Measurements from ENCODE around the gene ARSI.

- no peak for TF ChIP-seq POLR2A (IDR thresholded peaks at IDR 0.05; ENCODE audit: low read depth, low read length)
- TF ChIP-seq, protein P1, sequence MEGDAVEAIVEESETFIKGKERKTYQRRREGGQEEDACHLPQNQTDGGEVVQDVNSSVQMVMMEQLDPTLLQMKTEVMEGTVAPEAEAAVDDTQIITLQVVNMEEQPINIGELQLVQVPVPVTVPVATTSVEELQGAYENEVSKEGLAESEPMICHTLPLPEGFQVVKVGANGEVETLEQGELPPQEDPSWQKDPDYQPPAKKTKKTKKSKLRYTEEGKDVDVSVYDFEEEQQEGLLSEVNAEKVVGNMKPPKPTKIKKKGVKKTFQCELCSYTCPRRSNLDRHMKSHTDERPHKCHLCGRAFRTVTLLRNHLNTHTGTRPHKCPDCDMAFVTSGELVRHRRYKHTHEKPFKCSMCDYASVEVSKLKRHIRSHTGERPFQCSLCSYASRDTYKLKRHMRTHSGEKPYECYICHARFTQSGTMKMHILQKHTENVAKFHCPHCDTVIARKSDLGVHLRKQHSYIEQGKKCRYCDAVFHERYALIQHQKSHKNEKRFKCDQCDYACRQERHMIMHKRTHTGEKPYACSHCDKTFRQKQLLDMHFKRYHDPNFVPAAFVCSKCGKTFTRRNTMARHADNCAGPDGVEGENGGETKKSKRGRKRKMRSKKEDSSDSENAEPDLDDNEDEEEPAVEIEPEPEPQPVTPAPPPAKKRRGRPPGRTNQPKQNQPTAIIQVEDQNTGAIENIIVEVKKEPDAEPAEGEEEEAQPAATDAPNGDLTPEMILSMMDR (IDR thresholded peaks at IDR 0.05; ENCODE audit: extremely low read depth in 1 of 2, insufficient read depth in 1 of 2, low read depth in 1 of 2, low read length in 2 of 2) = no peak
- no peak for TF ChIP-seq JUN (IDR thresholded peaks at IDR 0.05; ENCODE audit: borderline replicate concordance, insufficient read depth, insufficient read length, low read depth)
- TF ChIP-seq POLR2AphosphoS5 (IDR thresholded peaks at IDR 0.05; ENCODE audit: insufficient read depth, low read depth, low read length) = no peak
These were observed 5.1 kb upstream of the ARSI start for GRCh38 chr5:150307617-150308426.

Measured in endothelial cell of umbilical vein (primary cell).